ENCODE results near the gene CES2. TPM values are rescaled to one million over a fixed set of nuclear protein-coding genes. Genes with fewer than 3 reads are reported as not detected.

The CES2 gene, protein sequence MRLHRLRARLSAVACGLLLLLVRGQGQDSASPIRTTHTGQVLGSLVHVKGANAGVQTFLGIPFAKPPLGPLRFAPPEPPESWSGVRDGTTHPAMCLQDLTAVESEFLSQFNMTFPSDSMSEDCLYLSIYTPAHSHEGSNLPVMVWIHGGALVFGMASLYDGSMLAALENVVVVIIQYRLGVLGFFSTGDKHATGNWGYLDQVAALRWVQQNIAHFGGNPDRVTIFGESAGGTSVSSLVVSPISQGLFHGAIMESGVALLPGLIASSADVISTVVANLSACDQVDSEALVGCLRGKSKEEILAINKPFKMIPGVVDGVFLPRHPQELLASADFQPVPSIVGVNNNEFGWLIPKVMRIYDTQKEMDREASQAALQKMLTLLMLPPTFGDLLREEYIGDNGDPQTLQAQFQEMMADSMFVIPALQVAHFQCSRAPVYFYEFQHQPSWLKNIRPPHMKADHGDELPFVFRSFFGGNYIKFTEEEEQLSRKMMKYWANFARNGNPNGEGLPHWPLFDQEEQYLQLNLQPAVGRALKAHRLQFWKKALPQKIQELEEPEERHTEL
- 15.7 TPM for total RNA-seq

DNA sequence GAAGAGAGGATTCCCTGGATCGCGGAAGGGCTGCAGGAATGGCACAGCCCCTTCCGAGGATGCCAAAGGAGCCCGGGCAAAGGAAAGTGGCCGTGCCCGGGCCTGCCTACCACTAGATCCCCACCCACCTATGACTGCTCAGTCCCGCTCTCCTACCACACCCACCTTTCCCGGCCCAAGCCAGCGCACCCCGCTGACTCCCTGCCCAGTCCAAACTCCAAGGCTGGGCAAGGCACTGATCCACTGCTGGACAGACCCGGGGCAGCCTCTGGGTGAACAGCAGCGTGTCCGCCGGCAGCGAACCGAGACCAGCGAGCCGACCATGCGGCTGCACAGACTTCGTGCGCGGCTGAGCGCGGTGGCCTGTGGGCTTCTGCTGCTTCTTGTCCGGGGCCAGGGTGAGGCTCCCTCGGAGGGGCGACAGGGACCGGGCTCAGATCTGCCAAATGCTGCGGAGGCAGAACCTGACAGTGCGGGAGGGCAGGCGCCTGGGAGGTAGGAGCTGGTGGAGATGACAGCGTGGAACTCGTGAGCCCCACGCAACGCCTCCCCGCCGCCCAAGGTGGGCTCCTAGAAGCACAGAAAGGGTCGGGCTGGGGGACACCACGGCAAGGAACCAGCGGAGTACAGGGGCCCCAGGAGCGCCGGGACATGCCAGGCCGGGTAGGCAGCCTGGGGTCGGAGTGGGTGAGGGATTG is at the start of gene CES2:
Gene CES2 (plus strand): TSS at position 203 of the 698 bp plus-strand sequence. CDS start 120 bp downstream, at position 323.
- Histone ChIP-seq H3K4me1 (ENCODE audit: control insufficient read depth in 3 of 3, insufficient read depth in 3 of 3, low read length in 3 of 3) (peaks cover 38 to 66% (median 48%) of the 10 kb centered on the region in 3 donors), H3K27me3 (ENCODE audit: control insufficient read depth in 3 of 3, insufficient read depth in 3 of 3, low read length in 3 of 3) (no peaks in the 10 kb centered on the region), H3K27ac (ENCODE audit: low read depth, low read length) (peak within 1 kb of the TSS; percentile 99), H3K36me3 (ENCODE audit: control insufficient read depth in 3 of 3, insufficient read depth in 3 of 3, low read length in 3 of 3) (peaks cover 43 to 48% (median 47%) of the 10 kb centered on the region in 3 donors), H3K4me3 (ENCODE audit: low read length in 3 of 3) (peak within 1 kb of the TSS; percentile 86 to 100 (median 99)), H3K9me3 (ENCODE audit: control insufficient read depth in 3 of 3, low read length in 3 of 3) (no peaks in the 10 kb centered on the region), H3K9ac (ENCODE audit: low read depth in 1 of 3, low read length in 3 of 3) (peak within 1 kb of the TSS; percentile 99 to 100 (median 100))

DNA sequence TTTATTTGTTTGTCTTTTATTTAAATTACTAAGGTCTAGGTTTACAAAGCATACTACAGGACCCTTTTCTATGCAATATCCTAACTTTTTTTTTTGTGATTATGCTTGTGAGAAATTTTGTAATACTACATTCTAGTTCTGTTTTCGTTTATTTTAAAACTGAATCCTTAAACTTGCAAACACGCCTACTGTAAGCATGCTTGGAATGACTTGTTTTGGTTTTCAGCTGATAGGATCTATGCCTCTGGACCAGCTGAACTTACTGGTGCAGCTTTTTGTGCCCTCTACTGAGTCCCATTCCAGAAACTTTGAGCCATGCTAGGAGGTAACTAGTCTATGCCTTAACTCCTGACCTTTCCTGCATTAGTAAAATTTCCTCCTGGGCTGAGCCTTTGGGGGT is 49.0 kb upstream of the CES2 start:
- H3K27ac ChIP-seq (ENCODE audit: low read depth, low read length) = no peak overlapping the region
- H3K9ac ChIP-seq (ENCODE audit: low read depth in 1 of 3, low read length in 3 of 3) = no peak overlapping the region
- H3K4me3 ChIP-seq (ENCODE audit: low read length in 3 of 3) = no peak overlapping the region
- peaks cover 0 to 8% (median 2%) of the 10 kb centered on the region in 3 donors for H3K4me1 ChIP-seq (ENCODE audit: control insufficient read depth in 3 of 3, insufficient read depth in 3 of 3, low read length in 3 of 3)
- no peaks in the 10 kb centered on the region for H3K27me3 ChIP-seq (ENCODE audit: control insufficient read depth in 3 of 3, insufficient read depth in 3 of 3, low read length in 3 of 3)
- H3K9me3 ChIP-seq (ENCODE audit: control insufficient read depth in 3 of 3, low read length in 3 of 3) = no peaks in the 10 kb centered on the region
- H3K36me3 ChIP-seq (ENCODE audit: control insufficient read depth in 3 of 3, insufficient read depth in 3 of 3, low read length in 3 of 3) = peaks cover 14 to 19% (median 16%) of the 10 kb centered on the region in 3 donors

DNA sequence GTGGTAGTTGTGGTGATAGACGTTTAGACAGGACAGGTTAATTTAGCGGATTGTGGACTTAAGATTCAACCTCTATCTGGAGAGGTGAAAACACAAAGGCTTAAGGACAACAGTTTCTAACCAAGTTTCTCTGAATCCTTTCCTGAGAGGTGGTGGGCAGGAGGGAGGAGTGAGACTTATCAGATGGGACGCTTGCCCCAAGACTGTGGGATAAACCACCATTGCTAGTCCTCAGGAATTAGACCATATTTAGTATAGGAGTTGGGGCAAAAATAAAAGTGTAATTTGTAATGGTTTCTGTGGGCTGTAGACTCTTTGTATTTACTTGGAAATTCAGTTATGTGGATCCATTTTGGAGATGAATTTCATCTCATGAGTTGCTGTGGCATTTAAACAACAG is 48.4 kb upstream of the CES2 start:
- no peak overlapping the region for H3K27ac ChIP-seq (ENCODE audit: low read depth, low read length)
- H3K27me3 ChIP-seq (ENCODE audit: control insufficient read depth in 3 of 3, insufficient read depth in 3 of 3, low read length in 3 of 3) = no peaks in the 10 kb centered on the region
- H3K9me3 ChIP-seq (ENCODE audit: control insufficient read depth in 3 of 3, low read length in 3 of 3) = no peaks in the 10 kb centered on the region
- peaks cover 0 to 4% (median 0%) of the 10 kb centered on the region in 3 donors for H3K4me1 ChIP-seq (ENCODE audit: control insufficient read depth in 3 of 3, insufficient read depth in 3 of 3, low read length in 3 of 3)
- H3K4me3 ChIP-seq (ENCODE audit: low read length in 3 of 3) = no peak overlapping the region
- H3K36me3 ChIP-seq (ENCODE audit: control insufficient read depth in 3 of 3, insufficient read depth in 3 of 3, low read length in 3 of 3) = peaks cover 14 to 19% (median 16%) of the 10 kb centered on the region in 3 donors
- no peak overlapping the region for H3K9ac ChIP-seq (ENCODE audit: low read depth in 1 of 3, low read length in 3 of 3)

DNA sequence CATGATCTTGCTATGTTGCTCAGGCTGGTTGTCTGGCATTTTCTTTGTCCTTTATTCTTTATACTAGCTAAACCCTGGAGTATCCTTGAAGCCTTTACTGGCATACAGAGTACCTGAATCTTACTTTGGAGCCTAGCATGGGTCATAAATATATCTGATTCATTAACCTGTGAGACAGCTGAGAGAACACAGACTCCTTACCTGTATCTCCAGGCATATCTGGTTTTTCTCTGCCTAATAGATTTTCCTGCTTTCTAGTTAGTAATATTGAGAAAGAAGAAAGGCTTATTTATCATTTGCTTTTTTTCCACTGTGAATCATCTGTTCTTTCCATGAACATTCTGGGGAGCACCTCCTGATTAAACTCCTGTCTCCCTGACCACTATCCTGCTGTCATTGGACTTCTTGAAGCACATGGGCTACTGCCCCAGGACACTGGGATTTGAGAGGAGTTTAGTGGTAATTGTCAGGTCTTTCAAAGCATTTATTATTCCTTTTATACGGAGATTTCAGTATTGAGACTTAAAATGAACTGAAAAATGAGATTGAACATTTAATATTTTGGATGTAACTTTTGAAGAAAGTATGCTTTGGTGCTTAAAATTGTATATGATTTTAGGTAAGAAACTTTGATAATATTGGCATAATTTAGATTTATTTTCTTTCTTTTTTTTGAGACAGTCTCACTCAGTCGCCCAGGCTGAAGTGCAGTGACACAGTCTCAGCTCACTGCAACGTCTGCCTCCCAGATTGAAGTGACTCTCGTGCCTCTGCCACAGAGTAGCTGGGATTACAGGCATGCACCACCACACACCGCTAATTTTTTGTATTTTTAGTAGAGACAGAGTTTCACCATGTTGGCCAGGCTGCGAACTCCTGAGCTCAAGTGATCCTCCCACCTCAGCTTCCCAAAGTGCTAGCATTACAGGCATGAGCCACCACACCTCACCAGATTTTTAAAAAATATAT is 46.4 kb upstream of the CES2 start:
- peaks cover 0 to 4% (median 0%) of the 10 kb centered on the region in 3 donors for H3K4me1 ChIP-seq (ENCODE audit: control insufficient read depth in 3 of 3, insufficient read depth in 3 of 3, low read length in 3 of 3)
- H3K27ac ChIP-seq (ENCODE audit: low read depth, low read length) = no peak overlapping the region
- H3K9ac ChIP-seq (ENCODE audit: low read depth in 1 of 3, low read length in 3 of 3) = no peak overlapping the region
- H3K9me3 ChIP-seq (ENCODE audit: control insufficient read depth in 3 of 3, low read length in 3 of 3) = no peaks in the 10 kb centered on the region
- no peaks in the 10 kb centered on the region for H3K27me3 ChIP-seq (ENCODE audit: control insufficient read depth in 3 of 3, insufficient read depth in 3 of 3, low read length in 3 of 3)
- peaks cover 14 to 19% (median 16%) of the 10 kb centered on the region in 3 donors for H3K36me3 ChIP-seq (ENCODE audit: control insufficient read depth in 3 of 3, insufficient read depth in 3 of 3, low read length in 3 of 3)
- no peak overlapping the region for H3K4me3 ChIP-seq (ENCODE audit: low read length in 3 of 3)

DNA sequence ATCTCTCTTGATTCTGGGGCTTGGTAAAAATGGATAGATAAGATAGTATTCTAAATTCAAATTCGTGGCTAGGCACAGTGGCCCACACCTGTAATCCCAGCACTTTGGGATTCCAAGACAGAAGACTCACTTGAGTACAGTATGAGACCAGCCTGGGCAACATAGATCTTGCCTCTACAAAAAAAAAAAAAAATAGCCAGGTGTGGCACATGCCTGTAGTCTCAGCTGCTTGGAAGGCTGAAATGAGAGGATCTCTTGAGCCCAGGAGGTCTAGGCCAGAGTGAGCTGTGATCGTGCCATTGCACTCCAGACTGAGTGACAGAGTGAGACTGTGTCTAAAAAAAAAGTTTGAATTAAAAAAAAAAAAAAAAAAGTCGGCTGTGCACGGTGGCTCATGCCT is 45.7 kb upstream of the CES2 start:
- peaks cover 11 to 16% (median 11%) of the 10 kb centered on the region in 3 donors for H3K36me3 ChIP-seq (ENCODE audit: control insufficient read depth in 3 of 3, insufficient read depth in 3 of 3, low read length in 3 of 3)
- peaks cover 0 to 4% (median 0%) of the 10 kb centered on the region in 3 donors for H3K4me1 ChIP-seq (ENCODE audit: control insufficient read depth in 3 of 3, insufficient read depth in 3 of 3, low read length in 3 of 3)
- H3K4me3 ChIP-seq (ENCODE audit: low read length in 3 of 3) = no peak overlapping the region
- H3K9ac ChIP-seq (ENCODE audit: low read depth in 1 of 3, low read length in 3 of 3) = no peak overlapping the region
- H3K27me3 ChIP-seq (ENCODE audit: control insufficient read depth in 3 of 3, insufficient read depth in 3 of 3, low read length in 3 of 3) = no peaks in the 10 kb centered on the region
- H3K9me3 ChIP-seq (ENCODE audit: control insufficient read depth in 3 of 3, low read length in 3 of 3) = no peaks in the 10 kb centered on the region
- H3K27ac ChIP-seq (ENCODE audit: low read depth, low read length) = no peak overlapping the region

DNA sequence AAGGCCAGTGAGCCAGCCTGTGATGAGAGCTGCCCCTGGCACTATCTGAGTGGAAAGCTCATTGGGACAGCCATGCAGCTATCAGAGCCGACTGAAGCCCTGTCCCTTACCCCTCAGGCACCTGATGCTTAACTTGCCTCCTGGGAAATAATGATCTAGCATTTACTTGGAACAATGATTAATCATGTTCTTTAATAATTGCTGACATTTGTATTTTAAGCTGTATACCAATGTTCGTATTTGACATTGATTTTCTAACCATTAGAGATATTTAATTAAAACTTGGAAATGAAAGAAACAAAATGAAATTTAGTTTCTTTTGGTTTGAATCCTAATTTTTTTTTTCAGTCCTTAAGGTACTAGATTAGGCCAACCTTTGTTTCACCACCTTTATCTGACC is 44.5 kb upstream of the CES2 start:
- Histone ChIP-seq H3K4me1 (ENCODE audit: control insufficient read depth in 3 of 3, insufficient read depth in 3 of 3, low read length in 3 of 3) (peaks cover 3 to 14% (median 9%) of the 10 kb centered on the region in 3 donors), H3K27me3 (ENCODE audit: control insufficient read depth in 3 of 3, insufficient read depth in 3 of 3, low read length in 3 of 3) (no peaks in the 10 kb centered on the region), H3K36me3 (ENCODE audit: control insufficient read depth in 3 of 3, insufficient read depth in 3 of 3, low read length in 3 of 3) (peaks cover 0 to 7% (median 0%) of the 10 kb centered on the region in 3 donors), H3K4me3 (ENCODE audit: low read length in 3 of 3) (no peak overlapping the region), H3K9ac (ENCODE audit: low read depth in 1 of 3, low read length in 3 of 3) (peak overlapping the region in 1 of 3 donors; percentile 28), H3K27ac (ENCODE audit: low read depth, low read length) (no peak overlapping the region), H3K9me3 (ENCODE audit: control insufficient read depth in 3 of 3, low read length in 3 of 3) (no peaks in the 10 kb centered on the region)

DNA sequence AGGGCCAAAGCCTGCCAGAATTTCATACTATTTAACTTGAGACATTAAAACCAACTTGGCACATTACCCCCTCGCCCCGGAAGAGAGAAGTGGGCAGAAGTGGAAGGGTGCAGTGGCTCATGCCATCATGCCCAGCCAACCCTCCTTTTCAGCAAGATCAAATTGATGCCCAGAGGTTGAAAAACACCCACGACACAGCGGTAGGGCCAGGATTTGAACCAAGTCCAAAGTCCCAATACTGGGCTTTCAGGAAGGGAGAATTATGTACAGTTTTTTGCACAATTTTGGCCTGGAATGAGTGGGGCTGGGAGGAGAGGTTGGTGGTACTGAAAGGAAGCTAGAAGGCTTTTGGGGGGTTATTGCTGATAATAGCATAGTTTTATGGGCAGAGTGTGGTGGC is 44.0 kb upstream of the CES2 start:
- H3K27me3 ChIP-seq (ENCODE audit: control insufficient read depth in 3 of 3, insufficient read depth in 3 of 3, low read length in 3 of 3) = no peaks in the 10 kb centered on the region
- H3K9ac ChIP-seq (ENCODE audit: low read depth in 1 of 3, low read length in 3 of 3) = no peak overlapping the region
- H3K4me3 ChIP-seq (ENCODE audit: low read length in 3 of 3) = no peak overlapping the region

DNA sequence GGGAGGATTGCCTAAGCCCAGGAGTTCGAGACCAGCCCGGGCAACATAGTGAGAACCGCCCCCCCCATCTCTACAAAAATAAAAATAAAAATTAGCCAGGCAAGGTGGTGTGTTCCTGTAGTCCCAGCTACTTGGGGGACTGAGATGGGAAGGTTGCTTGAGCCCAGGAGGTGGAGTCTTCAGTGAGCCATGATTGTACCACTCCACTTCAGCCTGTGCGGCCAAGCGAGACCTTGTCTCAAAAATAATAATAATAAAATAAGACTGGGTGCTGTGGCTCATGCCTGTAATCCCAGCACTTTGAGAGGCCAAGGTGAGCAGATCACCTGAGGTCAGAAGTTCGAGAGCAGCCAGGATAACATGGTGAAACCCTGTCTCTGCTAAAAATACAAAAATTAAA is 43.5 kb upstream of the CES2 start:
- no peak overlapping the region for H3K27ac ChIP-seq (ENCODE audit: low read depth, low read length)

More for the DNA sequence above, 44.0 kb upstream of the CES2 start:
- peaks cover 3 to 19% (median 12%) of the 10 kb centered on the region in 3 donors for H3K4me1 ChIP-seq (ENCODE audit: control insufficient read depth in 3 of 3, insufficient read depth in 3 of 3, low read length in 3 of 3)
- H3K9me3 ChIP-seq (ENCODE audit: control insufficient read depth in 3 of 3, low read length in 3 of 3) = no peaks in the 10 kb centered on the region
- H3K36me3 ChIP-seq (ENCODE audit: control insufficient read depth in 3 of 3, insufficient read depth in 3 of 3, low read length in 3 of 3) = peaks cover 0 to 5% (median 0%) of the 10 kb centered on the region in 3 donors
- no peak overlapping the region for H3K27ac ChIP-seq (ENCODE audit: low read depth, low read length)

DNA sequence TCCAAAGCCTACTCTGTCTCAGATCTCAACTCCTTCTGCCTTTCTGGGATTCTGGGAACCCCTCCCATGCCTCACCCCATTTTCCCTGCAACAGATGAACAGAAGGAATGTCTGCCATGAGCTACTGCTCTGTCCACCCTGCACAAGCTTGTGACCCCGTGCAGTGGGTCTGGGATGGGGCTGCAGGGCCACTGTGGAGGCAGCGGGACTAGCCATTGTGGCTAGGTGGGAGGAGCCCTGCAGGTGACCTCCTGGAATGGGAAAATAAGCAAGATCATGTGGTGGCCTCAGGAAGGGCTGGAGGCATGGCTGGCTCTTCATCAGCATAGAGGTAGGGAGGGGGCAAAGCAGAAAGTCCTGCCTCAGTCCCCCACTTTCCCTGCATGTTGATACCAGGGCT is 41.3 kb upstream of the CES2 start:
- no peaks in the 10 kb centered on the region for H3K9me3 ChIP-seq (ENCODE audit: control insufficient read depth in 3 of 3, low read length in 3 of 3)
- H3K4me1 ChIP-seq (ENCODE audit: control insufficient read depth in 3 of 3, insufficient read depth in 3 of 3, low read length in 3 of 3) = peaks cover 7 to 28% (median 20%) of the 10 kb centered on the region in 3 donors
- H3K27me3 ChIP-seq (ENCODE audit: control insufficient read depth in 3 of 3, insufficient read depth in 3 of 3, low read length in 3 of 3) = no peaks in the 10 kb centered on the region
- H3K9ac ChIP-seq (ENCODE audit: low read depth in 1 of 3, low read length in 3 of 3) = no peak overlapping the region
- H3K36me3 ChIP-seq (ENCODE audit: control insufficient read depth in 3 of 3, insufficient read depth in 3 of 3, low read length in 3 of 3) = no peaks in the 10 kb centered on the region
- no peak overlapping the region for H3K4me3 ChIP-seq (ENCODE audit: low read length in 3 of 3)
- H3K27ac ChIP-seq (ENCODE audit: low read depth, low read length) = no peak overlapping the region

More for the DNA sequence above, 43.5 kb upstream of the CES2 start:
- Histone ChIP-seq H3K27me3 (ENCODE audit: control insufficient read depth in 3 of 3, insufficient read depth in 3 of 3, low read length in 3 of 3) (no peaks in the 10 kb centered on the region), H3K9me3 (ENCODE audit: control insufficient read depth in 3 of 3, low read length in 3 of 3) (no peaks in the 10 kb centered on the region), H3K36me3 (ENCODE audit: control insufficient read depth in 3 of 3, insufficient read depth in 3 of 3, low read length in 3 of 3) (peaks cover 0 to under 1% (median 0%) of the 10 kb centered on the region in 3 donors), H3K4me3 (ENCODE audit: low read length in 3 of 3) (no peak overlapping the region), H3K9ac (ENCODE audit: low read depth in 1 of 3, low read length in 3 of 3) (no peak overlapping the region), H3K4me1 (ENCODE audit: control insufficient read depth in 3 of 3, insufficient read depth in 3 of 3, low read length in 3 of 3) (peaks cover 3 to 19% (median 12%) of the 10 kb centered on the region in 3 donors)
